ENCODE data around the gene CASP9.
"Not testable (repeated sequence)": the region's sequence is repeated elsewhere in the genome, so short reads cannot be mapped to it uniquely, and the experiment has no call there.

The CASP9 gene

DNA sequence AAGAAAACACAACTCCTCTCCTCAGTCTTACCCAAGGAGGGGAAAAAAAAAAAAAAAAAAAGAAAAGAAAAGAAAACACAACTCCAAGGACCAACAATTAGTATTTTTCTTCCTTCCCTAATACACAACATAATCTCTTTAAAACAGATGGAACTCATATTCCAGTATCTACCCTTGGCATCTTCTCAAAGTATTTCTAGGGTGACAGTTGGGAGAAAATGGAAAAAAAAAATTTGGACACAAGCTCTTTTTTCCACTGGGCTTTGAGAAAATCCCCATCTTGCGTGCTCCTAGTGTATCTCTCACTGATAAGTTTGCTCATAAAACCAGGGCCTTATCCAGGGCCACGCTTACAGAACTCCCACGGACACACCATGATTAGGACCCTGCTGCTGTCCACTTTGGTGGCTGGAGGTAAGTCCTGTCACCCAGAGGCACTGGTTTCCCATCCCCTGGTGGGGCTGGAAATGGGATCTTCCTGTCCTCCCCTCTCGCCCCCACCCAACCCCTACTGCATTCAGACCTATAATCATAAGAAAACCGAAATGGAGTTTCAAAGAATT is 48.2 kb downstream of the CASP9 start, which contains the start of gene CELA2B:
Gene CELA2B, plus strand, starts transcription at position 353 of the 563 bp plus-strand sequence. Its CDS starts 22 bp downstream, at position 375.
- no peak for TF ChIP-seq CTCF (IDR thresholded peaks at IDR 0.05; ENCODE audit: borderline replicate concordance, insufficient read depth, low read depth, low read length)
- no peak within 1 kb of the TSS for H3K4me3 ChIP-seq (ENCODE audit: low read depth, low read length)

- no peak overlapping the region for H3K4me3 ChIP-seq (ENCODE audit: low read depth, low read length)
- TF ChIP-seq CTCF (IDR thresholded peaks at IDR 0.05; ENCODE audit: borderline replicate concordance, insufficient read depth, low read depth, low read length) = no peak
These were observed 51.4 kb downstream of the CASP9 start for GRCh38 chr1:15472587-15472986.

- H3K4me3 ChIP-seq (ENCODE audit: low read depth, low read length) = not testable (repeated sequence)
These were observed 52.3 kb downstream of the CASP9 start for GRCh38 chr1:15471723-15472122.

GRCh38 chr1:15471067-15471466 is 52.9 kb downstream of the CASP9 start:
- not testable (repeated sequence) for H3K4me3 ChIP-seq (ENCODE audit: low read depth, low read length)

DNA sequence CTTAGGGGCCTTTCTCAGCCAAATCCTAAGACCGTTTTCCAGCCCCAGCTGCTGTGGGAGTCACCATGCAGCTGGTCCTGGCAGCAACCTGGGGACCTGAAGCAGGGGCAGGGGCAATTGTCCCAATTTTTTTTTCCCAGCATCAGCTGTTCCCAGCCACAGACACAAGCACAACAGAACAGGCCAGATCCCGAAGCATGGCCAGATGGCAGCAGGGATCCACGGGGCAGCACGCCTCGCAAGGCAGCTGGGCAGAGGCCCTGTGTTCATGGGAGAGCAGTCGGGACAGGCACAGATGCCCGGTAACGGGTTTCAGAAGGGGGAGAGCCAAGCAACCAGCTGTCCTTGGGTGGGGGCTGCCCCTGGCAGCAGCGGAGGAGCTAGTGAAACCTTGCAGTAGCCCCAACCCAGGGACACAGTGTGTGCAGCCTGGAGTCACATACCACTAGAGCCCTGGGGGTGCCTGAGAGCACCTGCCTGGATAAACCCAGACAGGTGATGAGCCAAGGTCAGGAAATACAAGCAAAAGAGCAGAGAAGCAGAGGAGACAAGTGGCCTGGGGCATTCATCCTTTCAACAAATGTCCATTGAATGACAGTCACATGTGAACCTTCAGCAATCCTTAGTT is 54.1 kb downstream of the CASP9 start:
- not testable (repeated sequence) for H3K4me3 ChIP-seq (ENCODE audit: low read depth, low read length)

DNA sequence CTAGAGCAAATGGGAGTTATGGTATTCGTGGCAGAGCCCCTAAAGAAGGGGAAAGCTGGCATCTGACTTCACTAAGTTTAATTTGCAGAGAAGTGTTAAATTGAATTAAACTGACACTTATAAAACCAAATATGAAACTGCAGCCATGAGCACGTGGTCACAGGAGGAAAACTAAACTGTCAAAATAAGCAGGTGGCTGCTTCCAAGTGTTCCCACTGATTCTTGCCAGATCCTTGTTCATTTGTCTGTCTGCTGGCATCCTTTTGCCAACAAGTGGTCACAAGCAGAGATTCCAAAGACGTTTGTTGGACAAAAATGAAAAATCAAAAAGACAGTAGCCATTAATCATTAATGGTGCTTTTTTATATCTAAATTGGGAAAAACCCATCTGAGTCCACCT is 54.7 kb downstream of the CASP9 start:
- TF ChIP-seq CTCF (IDR thresholded peaks at IDR 0.05; ENCODE audit: borderline replicate concordance, insufficient read depth, low read depth, low read length) = no peak
- no peak overlapping the region for H3K4me3 ChIP-seq (ENCODE audit: low read depth, low read length)

DNA sequence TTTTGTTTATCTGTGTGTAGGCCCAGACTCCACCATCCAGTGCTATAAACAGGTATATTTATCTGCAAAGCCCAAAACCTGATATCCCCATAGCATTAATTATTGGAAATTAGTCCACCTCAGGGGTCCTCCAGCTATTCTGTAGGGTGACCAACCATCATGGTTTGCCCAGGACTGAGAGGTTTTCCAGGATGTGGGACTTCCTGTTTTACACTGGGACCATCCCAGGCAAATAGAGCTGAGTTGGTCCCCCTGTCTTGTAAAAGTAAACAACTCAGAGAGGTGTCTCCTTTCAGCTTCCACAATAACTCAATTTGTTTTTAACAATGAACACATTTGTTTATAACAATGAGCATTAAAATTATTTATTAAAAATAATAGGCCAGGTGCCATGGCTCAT is 55.9 kb downstream of the CASP9 start:
- TF ChIP-seq CTCF (IDR thresholded peaks at IDR 0.05; ENCODE audit: borderline replicate concordance, insufficient read depth, low read depth, low read length) = no peak
- H3K4me3 ChIP-seq (ENCODE audit: low read depth, low read length) = no peak overlapping the region

DNA sequence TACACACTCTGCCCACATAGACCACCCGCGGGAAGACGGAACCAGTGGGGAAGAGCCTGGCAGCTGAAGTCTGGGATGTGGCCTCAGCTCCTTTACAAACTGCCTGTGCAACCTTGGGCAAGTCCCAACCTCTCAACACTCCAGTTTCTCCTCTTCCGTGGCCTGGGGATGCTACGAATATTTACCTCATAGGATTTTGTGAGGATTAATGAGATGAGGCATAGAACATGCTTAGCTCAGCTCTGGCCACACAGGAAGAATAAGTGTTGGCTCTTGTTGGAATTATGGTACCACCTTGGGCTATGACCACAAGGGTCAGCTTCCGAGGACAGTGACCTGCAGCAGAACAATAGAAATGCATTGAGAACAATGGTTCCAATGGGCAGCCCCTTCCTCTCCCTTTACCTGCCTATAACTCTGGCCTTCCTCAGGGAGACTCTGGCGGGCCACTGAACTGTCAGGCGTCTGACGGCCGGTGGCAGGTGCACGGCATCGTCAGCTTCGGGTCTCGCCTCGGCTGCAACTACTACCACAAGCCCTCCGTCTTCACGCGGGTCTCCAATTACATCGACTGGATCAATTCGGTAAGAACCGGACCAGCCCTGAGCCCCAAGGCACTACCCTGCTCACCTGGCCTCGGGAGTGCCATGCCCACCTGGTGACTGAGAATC is 56.9 kb downstream of the CASP9 start:
- H3K4me3 ChIP-seq (ENCODE audit: low read depth, low read length) = not testable (repeated sequence)

DNA sequence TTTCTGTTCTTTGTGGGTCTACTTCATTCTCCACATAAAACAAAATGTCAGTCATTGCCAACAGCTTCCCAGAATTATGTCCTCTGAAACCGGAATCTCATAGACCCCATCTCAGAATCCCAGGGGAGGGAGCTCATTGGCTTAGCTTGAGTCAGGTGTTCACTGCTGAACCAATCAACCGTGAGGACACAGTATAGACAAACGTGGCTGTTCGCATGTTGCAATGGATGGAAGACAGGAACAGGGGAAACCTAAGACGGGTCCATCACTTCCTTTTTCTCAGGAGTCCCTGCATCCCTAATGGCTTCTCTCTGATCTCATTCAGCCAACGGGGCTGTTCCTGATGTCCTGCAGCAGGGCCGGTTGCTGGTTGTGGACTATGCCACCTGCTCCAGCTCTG is 58.3 kb downstream of the CASP9 start:
- TF ChIP-seq CTCF (IDR thresholded peaks at IDR 0.05; ENCODE audit: borderline replicate concordance, insufficient read depth, low read depth, low read length) = no peak
- H3K4me3 ChIP-seq (ENCODE audit: low read depth, low read length) = no peak overlapping the region

GRCh38 chr1:15463926-15464322 is 60.1 kb downstream of the CASP9 start:
- H3K4me3 ChIP-seq (ENCODE audit: low read depth, low read length) = not testable (repeated sequence)

DNA sequence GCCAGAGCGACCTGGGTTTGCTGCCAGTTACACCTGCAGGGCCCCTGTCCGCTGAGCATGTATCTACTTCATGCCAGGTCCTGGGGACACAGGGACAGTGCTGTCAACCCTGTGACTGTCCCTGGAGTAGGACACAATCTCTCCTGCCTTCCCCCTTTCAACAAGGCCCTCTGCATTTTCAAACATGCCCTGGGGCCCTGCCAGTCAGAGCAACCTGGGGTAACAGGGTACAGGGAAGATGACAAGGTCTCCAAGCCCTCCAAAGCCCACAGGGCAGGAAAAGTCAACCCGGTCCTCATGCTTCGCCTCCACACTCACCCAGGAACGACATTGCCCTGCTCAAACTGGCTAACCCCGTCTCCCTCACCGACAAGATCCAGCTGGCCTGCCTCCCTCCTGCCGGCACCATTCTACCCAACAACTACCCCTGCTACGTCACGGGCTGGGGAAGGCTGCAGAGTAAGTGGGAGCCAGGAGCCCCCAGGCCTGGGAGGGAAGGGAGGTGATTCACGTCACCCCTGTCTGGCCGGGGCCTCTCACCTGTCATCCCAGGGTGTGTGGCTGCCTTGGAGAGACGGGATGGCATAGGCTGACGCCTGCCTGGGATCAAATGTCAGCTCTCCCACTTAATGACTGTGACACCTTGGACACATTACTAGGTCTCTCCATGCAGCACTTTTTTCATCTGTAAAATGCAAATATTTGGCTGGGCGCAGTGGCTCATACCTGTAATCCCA is 60.8 kb downstream of the CASP9 start:
- H3K4me3 ChIP-seq (ENCODE audit: low read depth, low read length) = not testable (repeated sequence)
